GM18909 (cell line): ENCODE data around the gene CIC.
A peak's percentile ranks its signal among the peaks of the same experiment; 100 is the strongest.
"Not testable (repeated sequence)": the region's sequence is repeated elsewhere in the genome, so short reads cannot be mapped to it uniquely, and the experiment has no call there.

ENCODE experiments used
- ATAC-seq: cut with Tn5 transposase; IDR thresholded peaks from one replicate; pipeline ENCODE4 v1.9.1; 2021; ENCODE audit warnings: mild to moderate bottlenecking; ENCODE audit not compliant: unreplicated experiment, poor library complexity

CIC gene

GRCh38 chr19:42254089-42254849, 14.8 kb upstream of the CIC start:
- peak; percentile 38 for ATAC-seq

- ATAC-seq, result peak; percentile 70
Observed at GRCh38 chr19:42254850-42255765, 13.9 kb upstream of the CIC start, which contains the start of gene ERF. Gene ERF, minus strand, starts transcription at chr19:42255128. Its CDS starts 129 bp downstream, at chr19:42254999.

GRCh38 chr19:42255766-42256745, 13.0 kb upstream of the CIC start:
- ATAC-seq, result no peak

DNA sequence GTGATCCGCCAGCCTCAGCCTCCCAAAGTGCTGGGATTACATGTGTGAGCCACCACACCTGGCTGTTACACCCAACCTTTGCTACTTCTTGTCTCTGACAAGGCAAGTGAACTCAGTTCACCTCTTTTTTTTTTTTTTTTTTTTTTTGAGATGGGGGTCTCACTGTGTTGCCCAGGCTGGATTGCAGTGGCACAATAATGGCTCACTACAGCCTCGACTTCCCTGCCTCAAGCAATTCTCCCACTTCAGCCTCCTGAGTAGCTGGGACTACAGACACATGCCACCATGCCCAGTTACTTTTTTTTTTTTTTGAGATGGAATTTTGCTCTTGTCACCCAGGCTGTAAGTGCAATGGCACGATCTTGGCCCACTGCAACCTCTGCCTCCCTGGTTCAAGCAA, 11.2 kb upstream of the CIC start:
- not testable (repeated sequence) for ATAC-seq

- ATAC-seq, result no peak
Observed at GRCh38 chr19:42261763-42262162, 7.3 kb upstream of the CIC start.

GRCh38 chr19:42266105-42266504, 2.9 kb upstream of the CIC start:
- not testable (repeated sequence) for ATAC-seq

DNA sequence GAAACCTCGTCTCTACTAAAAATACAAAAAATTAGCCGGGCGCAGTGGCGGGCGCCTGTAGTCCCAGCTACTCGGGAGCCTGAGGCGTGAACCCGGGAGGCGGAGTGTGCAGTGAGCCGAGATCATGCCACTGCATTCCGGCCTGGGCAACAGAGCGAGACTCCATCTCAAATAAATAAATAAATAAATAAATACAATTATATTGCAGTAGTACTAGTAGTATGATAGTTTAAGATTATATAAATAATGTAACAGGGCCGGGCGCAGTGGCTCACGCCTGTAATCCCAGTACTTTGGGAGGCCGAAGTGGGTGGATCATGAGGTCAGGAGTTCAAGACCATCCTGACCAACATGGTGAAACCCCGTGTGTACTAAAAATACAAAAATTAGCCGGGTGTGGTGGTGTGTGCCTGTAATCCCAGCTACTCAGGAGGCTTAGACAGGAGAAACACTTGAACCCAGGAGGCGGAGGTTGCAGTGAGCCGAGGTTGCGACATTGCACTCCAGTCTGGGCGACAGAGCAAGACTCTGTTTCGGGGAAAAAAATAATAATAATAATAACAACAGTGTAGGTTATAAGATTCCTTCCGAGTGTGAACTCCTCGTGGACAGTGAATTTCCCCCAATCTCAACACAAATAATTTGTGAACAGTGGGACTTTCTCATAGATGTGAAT, 2.0 kb upstream of the CIC start:
- not testable (repeated sequence) for ATAC-seq

- no peak for ATAC-seq
Observed at GRCh38 chr19:42267644-42268141, 1.4 kb upstream of the CIC start.

DNA sequence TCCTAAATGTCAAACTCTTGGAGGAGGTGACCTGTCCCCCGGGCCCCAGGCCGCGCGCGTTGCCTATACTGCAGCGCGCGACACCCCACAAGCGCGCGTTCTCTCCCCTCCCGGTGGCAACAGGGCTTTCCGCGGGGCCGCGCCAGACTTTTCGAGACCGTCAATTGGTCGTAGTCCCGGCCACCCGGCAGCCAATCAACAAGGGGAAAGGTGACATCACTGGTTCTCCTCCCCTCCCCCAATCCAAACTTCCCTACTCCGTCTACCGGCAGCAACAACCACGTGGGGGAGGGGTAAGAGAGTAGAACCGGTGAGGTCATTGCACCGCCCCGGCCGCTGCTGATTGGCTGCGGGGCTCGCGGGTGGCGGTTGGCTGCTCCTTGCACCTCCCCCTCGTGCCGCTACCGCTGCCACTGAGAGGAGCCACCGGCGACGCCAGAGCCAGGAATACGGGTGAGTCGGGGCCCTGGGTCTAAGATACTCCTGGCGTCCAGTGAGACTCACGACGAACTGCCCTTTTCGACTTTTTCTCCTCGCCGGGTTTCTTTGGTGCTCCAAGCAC, 829 bp upstream of the CIC start:
- ATAC-seq, result peak; percentile 59

GRCh38 chr19:42269478-42270345, 660 bp downstream of the CIC start:
- no peak for ATAC-seq

DNA sequence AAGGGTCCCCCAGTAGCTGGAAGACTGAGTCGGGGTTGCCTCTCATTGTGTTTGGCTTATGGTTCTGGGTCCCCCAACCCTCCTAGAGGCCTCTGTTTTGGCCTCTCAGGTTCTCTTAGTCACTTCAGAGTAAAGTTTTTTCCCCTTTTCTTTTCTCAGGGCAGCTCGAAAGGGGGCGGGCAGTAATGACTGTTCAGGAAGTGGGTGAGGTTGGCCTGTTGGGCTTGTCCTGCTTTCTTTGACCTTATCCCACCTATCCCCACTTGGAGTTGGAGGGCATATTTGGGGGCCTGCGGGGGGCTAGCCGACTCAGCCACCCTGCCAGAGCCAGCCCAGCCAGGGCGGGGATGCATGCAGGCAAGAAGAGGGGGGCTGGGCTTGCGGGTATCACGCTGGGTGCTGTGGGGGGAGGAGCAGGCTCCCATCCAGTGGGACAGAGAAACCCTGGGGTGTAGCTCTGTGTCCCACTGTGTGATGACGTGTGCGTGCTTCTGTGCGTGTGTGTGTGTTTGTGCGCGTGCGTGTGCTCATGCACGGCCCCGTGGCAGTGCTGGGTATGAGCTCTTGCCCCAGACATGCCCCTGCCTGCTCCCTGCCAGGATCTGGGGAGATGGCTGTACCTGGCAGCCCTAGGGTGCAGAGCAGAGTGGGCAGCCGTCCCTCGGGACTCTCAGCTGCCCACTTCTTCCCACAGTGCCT, 1.4 kb downstream of the CIC start:
- ATAC-seq, result no peak

GRCh38 chr19:42271045-42271419, 2.0 kb downstream of the CIC start:
- ATAC-seq, result no peak

DNA sequence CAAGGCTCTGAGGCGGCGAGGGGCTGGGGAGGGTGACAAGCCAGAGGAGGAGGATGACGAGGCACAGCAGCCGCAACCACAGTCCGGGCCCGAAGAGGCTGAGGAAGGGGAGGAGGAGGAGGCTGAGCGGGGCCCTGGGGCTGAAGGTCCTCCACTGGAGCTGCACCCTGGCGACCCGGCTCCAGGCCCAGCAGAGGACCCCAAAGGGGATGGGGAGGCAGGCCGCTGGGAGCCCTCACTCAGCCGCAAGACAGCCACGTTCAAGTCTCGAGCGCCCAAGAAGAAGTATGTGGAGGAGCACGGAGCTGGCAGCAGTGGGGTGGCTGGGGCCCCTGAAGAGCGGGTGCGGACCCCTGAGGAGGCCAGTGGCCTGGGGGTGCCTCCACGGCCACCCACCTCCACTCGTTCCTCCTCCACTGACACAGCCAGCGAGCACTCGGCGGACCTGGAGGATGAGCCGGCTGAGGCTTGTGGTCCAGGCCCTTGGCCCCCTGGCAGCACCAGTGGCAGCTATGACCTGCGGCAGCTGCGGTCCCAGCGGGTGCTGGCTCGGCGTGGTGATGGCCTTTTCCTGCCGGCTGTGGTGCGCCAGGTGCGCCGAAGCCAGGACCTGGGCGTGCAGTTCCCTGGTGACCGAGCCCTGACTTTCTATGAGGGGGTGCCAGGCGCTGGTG, 2.9 kb downstream of the CIC start:
- no peak for ATAC-seq

GRCh38 chr19:42272535-42272897, 3.5 kb downstream of the CIC start:
- ATAC-seq, result no peak

GRCh38 chr19:42272989-42273406, 3.9 kb downstream of the CIC start:
- ATAC-seq, result no peak

GRCh38 chr19:42273407-42274064, 4.5 kb downstream of the CIC start:
- no peak for ATAC-seq
